Uterus (tissue), 2 donors: ENCODE data around the gene C8G.

Experiments used
- CTCF ChIP-seq, 4 experiments: fragments of 200-600 bp in 2 of 4; fragments of 450-650 bp in 2 of 4; sonication (generic) in 2 of 4; IDR thresholded peaks; one replicate each; pipeline ENCODE4 v1.5.1; 2016 to 2019; ENCODE audit warnings: antibody characterized with exemption in 4 of 4, mild to moderate bottlenecking in 2 of 4, moderate library complexity in 1 of 4
- POLR2A ChIP-seq, 2 donors: fragments of 450-650 bp; IDR thresholded peaks; one replicate each; pipeline ENCODE4 v1.6.1; 2016; ENCODE audit warnings: antibody characterized with exemption in 2 of 2, mild to moderate bottlenecking in 1 of 2, moderate library complexity in 1 of 2

- TF ChIP-seq CTCF (IDR thresholded peaks at IDR 0.05), result no peak
- TF ChIP-seq POLR2A (IDR thresholded peaks at IDR 0.05), result no peak
Measured at GRCh38 chr9:136969150-136969549, 24.1 kb downstream of the C8G start.
